Measurements from ENCODE around the gene TENT4A.
"Not testable (repeated sequence)": the region's sequence is repeated elsewhere in the genome, so short reads cannot be mapped to it uniquely, and the experiment has no call there.

Gene TENT4A

GRCh38 chr5:6754766-6755165 is 41.5 kb downstream of the TENT4A start:
- FAIRE-seq, result no peak

GRCh38 chr5:6755519-6755918 is 42.3 kb downstream of the TENT4A start:
- no peak for FAIRE-seq

GRCh38 chr5:6755941-6756340 is 42.7 kb downstream of the TENT4A start:
- no peak for FAIRE-seq

GRCh38 chr5:6757414-6757969 is 44.3 kb downstream of the TENT4A start:
- no peak for FAIRE-seq

- FAIRE-seq, result no peak
Measured at GRCh38 chr5:6758236-6758635, 45.0 kb downstream of the TENT4A start.

- no peak for FAIRE-seq
Measured at GRCh38 chr5:6758706-6759105, 45.5 kb downstream of the TENT4A start.

GRCh38 chr5:6759401-6759800 is 46.2 kb downstream of the TENT4A start:
- no peak for FAIRE-seq

GRCh38 chr5:6759983-6760382 is 46.8 kb downstream of the TENT4A start:
- FAIRE-seq, result no peak

- FAIRE-seq, result no peak
Measured at GRCh38 chr5:6760686-6761085, 47.5 kb downstream of the TENT4A start.

GRCh38 chr5:6761333-6761732 is 48.1 kb downstream of the TENT4A start:
- no peak for FAIRE-seq

- no peak for FAIRE-seq
Measured at GRCh38 chr5:6762116-6762515, 48.9 kb downstream of the TENT4A start.

GRCh38 chr5:6762697-6763096 is 49.5 kb downstream of the TENT4A start:
- FAIRE-seq, result no peak

GRCh38 chr5:6763191-6763590 is 50.0 kb downstream of the TENT4A start:
- no peak for FAIRE-seq

- no peak for FAIRE-seq
Measured at GRCh38 chr5:6765612-6766525, 52.6 kb downstream of the TENT4A start.

GRCh38 chr5:6766604-6767093 is 53.4 kb downstream of the TENT4A start:
- no peak for FAIRE-seq

GRCh38 chr5:6767481-6768063 is 54.3 kb downstream of the TENT4A start:
- no peak for FAIRE-seq

GRCh38 chr5:6768590-6769230 is 55.5 kb downstream of the TENT4A start:
- FAIRE-seq, result no peak

- no peak for FAIRE-seq
Measured at GRCh38 chr5:6770826-6771607, 57.8 kb downstream of the TENT4A start.

- no peak for FAIRE-seq
Measured at GRCh38 chr5:6772886-6773285, 59.7 kb downstream of the TENT4A start.

GRCh38 chr5:6773342-6774035 is 60.3 kb downstream of the TENT4A start:
- no peak for FAIRE-seq

GRCh38 chr5:6774207-6774606 is 61.0 kb downstream of the TENT4A start:
- FAIRE-seq, result not testable (repeated sequence)

- no peak for FAIRE-seq
Measured at GRCh38 chr5:6774721-6775204, 61.5 kb downstream of the TENT4A start.

Measured in islet of Langerhans (tissue), 1 donor.